OCI-LY7 (cell line): ENCODE measurements around the gene STX12. TPM values are rescaled to one million over a fixed set of nuclear protein-coding genes. Genes with fewer than 3 reads are reported as not detected.

Source experiments
- BruUV-seq: library from RNA; stranded (reverse); fragments of 400-500 nt; replicated peaks from 2 replicates; lab custom pipeline; 2021; lab: Mats Ljungman, UMichigan
- CTCF ChIA-PET: fragments of 300-600 bp; sonication (Branson Sonifier 250); formaldehyde crosslinking; loops from one replicate; lab custom pipeline; 2022; ENCODE audit warnings: antibody characterized with exemption; ENCODE audit not compliant: unreplicated experiment; lab: Charles Lee
- POLR2A ChIA-PET: fragments of 300-600 bp; sonication (Branson Sonifier 250); formaldehyde crosslinking; loops from one replicate; lab custom pipeline; 2022; ENCODE audit warnings: antibody characterized with exemption; lab: Charles Lee
- DNase-seq: peaks from one replicate; pipeline ENCODE4 v3.0.0-alpha.2; 2015; ENCODE audit warnings: low spot score
- H2AFZ ChIP-seq: fragments of 200-600 bp; sonication (generic), shearing (Covaris generic); 2 replicates; pipeline ENCODE4 v1.6.1; 2014; ENCODE audit warnings: mild to moderate bottlenecking, antibody characterized with exemption, low read length, moderate library complexity
- H3K27ac ChIP-seq: fragments of 200-600 bp; sonication (generic); 2 replicates; pipeline ENCODE4 v1.5.1; 2014; ENCODE audit warnings: mixed run types, low read depth, mild to moderate bottlenecking, moderate library complexity, low read length, inconsistent platforms; ENCODE audit not compliant: poor library complexity, severe bottlenecking
- H3K36me3 ChIP-seq: fragments of 200-600 bp; sonication (generic); 2 replicates; pipeline ENCODE4 v1.6.1; 2014; ENCODE audit warnings: mild to moderate bottlenecking, antibody characterized with exemption, low read length, moderate library complexity, mixed read lengths; ENCODE audit not compliant: insufficient read depth
- H3K4me1 ChIP-seq: fragments of 200-600 bp; sonication (generic); 2 replicates; pipeline ENCODE4 v1.5.1; 2014; ENCODE audit warnings: mild to moderate bottlenecking, low read length; ENCODE audit not compliant: insufficient read depth, poor library complexity, severe bottlenecking
- H3K4me2 ChIP-seq: fragments of 200-600 bp; sonication (generic); 2 replicates; pipeline ENCODE4 v1.6.1; 2014; ENCODE audit warnings: mild to moderate bottlenecking, low read length
- H3K4me3 ChIP-seq: fragments of 200-600 bp; sonication (generic); 2 replicates; pipeline ENCODE4 v1.5.1; 2014; ENCODE audit warnings: mild to moderate bottlenecking, low read depth, low read length; ENCODE audit not compliant: poor library complexity, severe bottlenecking
- H3K79me2 ChIP-seq: fragments of 200-600 bp; sonication (generic); 2 replicates; pipeline ENCODE4 v1.6.1; 2016; ENCODE audit warnings: low read depth, mild to moderate bottlenecking, low read length, moderate library complexity, mixed read lengths; ENCODE audit not compliant: insufficient read depth
- H3K9me2 ChIP-seq: fragments of 200-600 bp; sonication (generic); 2 replicates; pipeline ENCODE4 v1.6.1; 2016; ENCODE audit warnings: mild to moderate bottlenecking, low read length, mixed read lengths; ENCODE audit not compliant: insufficient read depth
- H3K9me3 ChIP-seq: fragments of 200-600 bp; sonication (generic); 2 replicates; pipeline ENCODE4 v1.6.1; 2014; ENCODE audit warnings: mild to moderate bottlenecking, mixed run types, low read length, mixed read lengths
- H4K20me1 ChIP-seq: fragments of 200-600 bp; sonication (generic); 2 replicates; pipeline ENCODE4 v1.6.1; 2014; ENCODE audit warnings: mild to moderate bottlenecking, antibody characterized with exemption, low read length, moderate library complexity, mixed read lengths; ENCODE audit not compliant: insufficient read depth
- CTCF ChIP-seq: fragments of 200-600 bp; sonication (generic); conservative IDR thresholded peaks from 2 replicates; pipeline ENCODE4 v1.5.1; 2014; ENCODE audit warnings: mild to moderate bottlenecking, antibody characterized with exemption, low read length, moderate library complexity, mixed read lengths
- EZH2phosphoT487 ChIP-seq: fragments of 200-600 bp; sonication (generic); IDR thresholded peaks from 2 replicates; pipeline ENCODE4 v1.6.1; 2018; ENCODE audit warnings: low read depth, borderline replicate concordance, mild to moderate bottlenecking, mixed run types, antibody characterized with exemption, low read length, moderate library complexity, mixed read lengths
- intact Hi-C: fragments of 100-400 bp; cut with micrococcal nuclease; formaldehyde crosslinking; loops from one replicate; pipeline ENCODE4 v1.10.0; 2022; ENCODE audit not compliant: unreplicated experiment
- total RNA-seq, 2 experiments: library from RNA; depleted of rRNA in 1 of 2; stranded (reverse); fragments of >200 nt in 1 of 2; shearing (Covaris generic) in 1 of 2; gene quantifications; 2 replicates each; pipeline ENCODE4 v1.2.3, GENCODE V29; 2014 to 2022

STX12 gene
- total RNA-seq, 2 experiments from 2014 or later, result 17.2 to 30.1 TPM

GRCh38 chr1:27872059-27872801 is 99.2 kb downstream of the STX12 start, which contains the start of gene THEMIS2:
TSS of gene THEMIS2 (plus strand) at chr1:27872544. CDS start at chr1:27872572, 28 bp downstream.
- peak within 1 kb of the TSS; percentile 78 for H3K4me2 ChIP-seq
- H2AFZ ChIP-seq, result peak within 1 kb of the TSS; percentile 63
- TF ChIP-seq EZH2phosphoT487 (no peak), CTCF (no peak)
- H3K9me2 ChIP-seq, result no peaks in the 10 kb centered on the region
- H3K27ac ChIP-seq, result peak within 1 kb of the TSS; percentile 0
- CTCF ChIA-PET, result no interaction called here
- peak within 1 kb of the TSS; percentile 77 for H3K4me3 ChIP-seq
- no peaks in the 10 kb centered on the region for H3K36me3 ChIP-seq
- no TSS peak for BruUV-seq
- H4K20me1 ChIP-seq, result no peaks in the 10 kb centered on the region
- POLR2A ChIA-PET, result no interaction called here
- H3K4me1 ChIP-seq, result peaks cover 66% of the 10 kb centered on the region
- DNase-seq, result peak; percentile 71
- intact Hi-C loops, result loop anchor here (10.0 kb wide), 1 partner anchor 203 kb away; no protein-coding TSS in a partner anchor
- H3K9me3 ChIP-seq, result no peaks in the 10 kb centered on the region
- no peaks in the 10 kb centered on the region for H3K79me2 ChIP-seq

GRCh38 chr1:27872802-27873551 is 100.0 kb downstream of the STX12 start:
- no peak for DNase-seq
- BruUV-seq, result TSS peak; percentile 64
- CTCF ChIA-PET, result no interaction called here

More at GRCh38 chr1:27872802-27873551, 100.0 kb downstream of the STX12 start:
- Histone ChIP-seq H3K79me2 (no peaks in the 10 kb centered on the region), H3K4me3 (peak overlapping the region; percentile 77), H3K4me1 (peaks cover 66% of the 10 kb centered on the region), H3K9me3 (no peaks in the 10 kb centered on the region), H2AFZ (peak overlapping the region; percentile 52; the same call in 1 of the 2 replicates), H3K27ac (peak overlapping the region; percentile 0), H4K20me1 (no peaks in the 10 kb centered on the region), H3K4me2 (peak overlapping the region; percentile 78), H3K36me3 (no peaks in the 10 kb centered on the region), H3K9me2 (no peaks in the 10 kb centered on the region)
- TF ChIP-seq EZH2phosphoT487, result no peak
- no peak for TF ChIP-seq CTCF
- intact Hi-C loops, result loop anchor here (10.0 kb wide), 1 partner anchor 202 kb away; no protein-coding TSS in a partner anchor
- POLR2A ChIA-PET, result no interaction called here
